Esophagus muscularis mucosa (tissue), 4 donors: ENCODE measurements around the gene GABARAP. TPM values are rescaled to one million over a fixed set of nuclear protein-coding genes. Genes with fewer than 3 reads are reported as not detected.

Experiments used
- DNase-seq: peaks from one replicate; pipeline ENCODE4 v3.0.0-alpha.2; 2017; ENCODE audit errors: extremely low spot score
- H3K27ac ChIP-seq, 4 donors: fragments of 200-600 bp; sonication (generic); replicated peaks in 1 of 4; 1 replicate in 3 of 4; 2 replicates in 1 of 4; pipeline ENCODE4 v1.5.1; 2016 to 2019; ENCODE audit warnings: mild to moderate bottlenecking in 1 of 4
- H3K27me3 ChIP-seq, 4 donors: fragments of 200-600 bp; sonication (generic); one replicate each; pipeline versions ENCODE4 v1.5.1 to v1.6.0; 2016 to 2019
- H3K36me3 ChIP-seq, 4 donors: fragments of 200-600 bp; sonication (generic); one replicate each; pipeline ENCODE4 v1.5.1; 2016 to 2019
- H3K4me1 ChIP-seq, 4 donors: fragments of 200-600 bp; sonication (generic); one replicate each; pipeline ENCODE4 v1.5.1; 2016 to 2019
- H3K4me3 ChIP-seq, 4 donors: fragments of 200-600 bp; sonication (generic); 1 replicate in 2 of 4; 2 replicates in 2 of 4; pipeline ENCODE4 v1.5.1; 2016 to 2019; ENCODE audit warnings: mild to moderate bottlenecking in 4 of 4, moderate library complexity in 1 of 4
- H3K9me3 ChIP-seq, 4 donors: fragments of 200-600 bp; sonication (generic); 1 replicate in 3 of 4; 2 replicates in 1 of 4; pipeline ENCODE4 v1.5.1; 2016 to 2019
- EP300 ChIP-seq: sonication (generic); formaldehyde crosslinking; IDR thresholded peaks from one replicate; pipeline ENCODE4 v1.6.1; 2017; ENCODE audit warnings: antibody characterized with exemption
- POLR2A ChIP-seq: fragments of 450-650 bp; IDR thresholded peaks from one replicate; pipeline ENCODE4 v1.6.1; 2017; ENCODE audit warnings: antibody characterized with exemption, moderate library complexity, mild to moderate bottlenecking, low read depth
- POLR2AphosphoS5 ChIP-seq, 2 donors: sonication (generic); formaldehyde crosslinking; IDR thresholded peaks; one replicate each; pipeline ENCODE4 v1.6.1; 2017; ENCODE audit warnings: antibody characterized with exemption in 2 of 2
- WGBS: methylation state at CpG from one replicate; pipeline ENCODE4 v1.1.5; 2018; 5-methylcytosine and 5-hydroxymethylcytosine counted together
- intact Hi-C: fragments of 100-400 bp; cut with DNase I; formaldehyde crosslinking; loops from one replicate; pipeline ENCODE4 v1.15.1; 2023
- total RNA-seq, 4 donors: library from RNA; depleted of rRNA; stranded (reverse); fragments of >200 nt; gene quantifications; one replicate each; pipeline versions ENCODE4 v1.1.0 to v1.2.1, GENCODE V29; 2016
- TF ChIP-seq, protein P1 (sequence below), 3 experiments: fragments of 200-600 bp in 2 of 3; fragments of 450-650 bp in 1 of 3; sonication (generic) in 2 of 3; IDR thresholded peaks; one replicate each; pipeline ENCODE4 v1.5.1; 2017 to 2019; ENCODE audit warnings: antibody characterized with exemption in 3 of 3, mild to moderate bottlenecking in 2 of 3, moderate library complexity in 1 of 3

Gene GABARAP
- total RNA-seq, 4 donors from 2014 or later, result 360 to 524 (median 408) TPM

DNA sequence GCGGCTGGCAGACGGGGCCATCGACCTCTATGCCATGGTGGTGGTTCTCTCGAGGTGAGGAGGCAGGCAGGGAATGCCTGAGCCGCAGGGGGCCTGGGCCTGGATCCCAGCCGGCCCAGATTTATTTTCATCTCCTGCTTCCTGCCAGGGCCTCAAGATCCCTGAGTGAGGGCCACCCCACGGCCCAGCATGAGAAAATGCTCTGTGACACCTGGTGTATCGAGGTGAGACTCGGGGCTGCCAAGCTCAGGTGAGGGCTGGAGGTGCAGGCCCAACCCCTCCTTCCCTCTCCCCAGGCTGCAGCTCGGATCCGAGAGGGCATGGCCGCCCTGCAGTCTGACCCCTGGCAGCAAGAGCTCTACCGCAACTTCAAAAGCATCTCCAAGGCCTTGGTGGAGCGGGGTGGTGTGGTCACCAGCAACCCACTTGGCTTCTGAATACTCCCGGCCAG is 17.6 kb downstream of the GABARAP start:
- no peaks in the 10 kb centered on the region for H3K27me3 ChIP-seq
- H3K4me3 ChIP-seq, result no peak overlapping the region
- H3K27ac ChIP-seq, result peak overlapping the region; percentile 49 to 63 (median 56)
- H3K4me1 ChIP-seq, result peaks cover 29 to 38% (median 37%) of the 10 kb centered on the region in 4 donors
- intact Hi-C loops, result no loop called here
- H3K9me3 ChIP-seq, result no peaks in the 10 kb centered on the region
- H3K36me3 ChIP-seq, result peaks cover 42 to 93% (median 86%) of the 10 kb centered on the region in 4 donors
- 76% methylated on average over 6 of the region's 15 CpGs for WGBS
- TF ChIP-seq POLR2A (no peak), POLR2AphosphoS5 (IDR thresholded peaks at IDR 0.05) (no peak), EP300 (no peak)
- TF ChIP-seq, protein P1, sequence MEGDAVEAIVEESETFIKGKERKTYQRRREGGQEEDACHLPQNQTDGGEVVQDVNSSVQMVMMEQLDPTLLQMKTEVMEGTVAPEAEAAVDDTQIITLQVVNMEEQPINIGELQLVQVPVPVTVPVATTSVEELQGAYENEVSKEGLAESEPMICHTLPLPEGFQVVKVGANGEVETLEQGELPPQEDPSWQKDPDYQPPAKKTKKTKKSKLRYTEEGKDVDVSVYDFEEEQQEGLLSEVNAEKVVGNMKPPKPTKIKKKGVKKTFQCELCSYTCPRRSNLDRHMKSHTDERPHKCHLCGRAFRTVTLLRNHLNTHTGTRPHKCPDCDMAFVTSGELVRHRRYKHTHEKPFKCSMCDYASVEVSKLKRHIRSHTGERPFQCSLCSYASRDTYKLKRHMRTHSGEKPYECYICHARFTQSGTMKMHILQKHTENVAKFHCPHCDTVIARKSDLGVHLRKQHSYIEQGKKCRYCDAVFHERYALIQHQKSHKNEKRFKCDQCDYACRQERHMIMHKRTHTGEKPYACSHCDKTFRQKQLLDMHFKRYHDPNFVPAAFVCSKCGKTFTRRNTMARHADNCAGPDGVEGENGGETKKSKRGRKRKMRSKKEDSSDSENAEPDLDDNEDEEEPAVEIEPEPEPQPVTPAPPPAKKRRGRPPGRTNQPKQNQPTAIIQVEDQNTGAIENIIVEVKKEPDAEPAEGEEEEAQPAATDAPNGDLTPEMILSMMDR (IDR thresholded peaks at IDR 0.05), result no peak
- no peak for DNase-seq

DNA sequence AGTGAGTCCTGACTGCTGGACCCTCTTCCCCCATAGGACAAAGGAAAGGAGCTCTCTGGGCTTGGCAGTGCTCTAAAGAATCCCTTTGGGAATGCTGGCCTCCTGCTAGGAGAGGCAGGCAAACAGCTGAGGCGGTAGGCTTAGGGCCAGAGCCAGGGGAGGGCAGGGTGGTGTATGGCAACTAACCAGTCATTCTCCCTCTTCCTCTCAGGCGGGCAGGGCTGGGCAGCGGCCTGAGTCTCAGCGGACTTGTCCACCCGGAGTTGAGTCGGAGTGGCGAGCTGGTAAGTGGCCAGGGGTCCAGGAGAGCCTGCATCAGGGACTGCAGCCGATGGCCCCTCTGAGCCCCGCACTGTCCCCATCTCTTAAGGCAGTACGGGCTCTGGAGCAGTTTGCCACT is 18.1 kb downstream of the GABARAP start:
- TF ChIP-seq POLR2A (no peak), EP300 (no peak), POLR2AphosphoS5 (IDR thresholded peaks at IDR 0.05) (no peak)
- TF ChIP-seq, protein P1 (IDR thresholded peaks at IDR 0.05), result no peak
- Histone ChIP-seq H3K27me3 (no peaks in the 10 kb centered on the region), H3K4me1 (peaks cover 30 to 43% (median 39%) of the 10 kb centered on the region in 4 donors), H3K36me3 (peaks cover 37 to 87% (median 81%) of the 10 kb centered on the region in 4 donors), H3K9me3 (no peaks in the 10 kb centered on the region), H3K27ac (peak overlapping the region in 3 of 4 donors; percentile 49 to 63 (median 56)), H3K4me3 (no peak overlapping the region)
- no peak for DNase-seq
- 82% methylated on average over 10 of the region's 10 CpGs for WGBS
- intact Hi-C loops, result no loop called here

DNA sequence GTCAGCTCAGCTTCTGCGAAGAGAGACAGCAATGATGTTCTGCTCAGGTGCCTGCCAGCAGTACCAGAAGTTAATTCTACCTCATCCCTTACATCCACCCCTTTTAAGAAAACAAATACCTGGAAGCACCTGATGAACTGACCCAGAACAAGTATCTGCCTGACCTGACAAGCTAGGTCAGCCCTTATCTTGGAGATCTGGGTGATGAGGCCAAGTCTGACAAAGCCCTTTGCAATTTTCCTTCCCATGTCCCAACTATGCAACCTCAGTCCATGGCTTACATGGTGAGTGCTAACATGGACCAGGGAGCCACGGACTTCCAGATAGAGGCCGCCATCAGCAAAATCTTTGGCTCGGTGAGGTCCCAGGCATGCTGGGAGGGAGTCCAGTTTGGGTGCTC is 18.9 kb downstream of the GABARAP start:
- Histone ChIP-seq H3K27me3 (no peaks in the 10 kb centered on the region), H3K36me3 (peaks cover 34 to 80% (median 73%) of the 10 kb centered on the region in 4 donors), H3K9me3 (no peaks in the 10 kb centered on the region), H3K4me3 (no peak overlapping the region), H3K27ac (peak overlapping the region in 1 of 4 donors; percentile 44), H3K4me1 (peaks cover 38 to 50% (median 47%) of the 10 kb centered on the region in 4 donors)
- DNase-seq, result no peak
- TF ChIP-seq EP300 (no peak), POLR2A (no peak), POLR2AphosphoS5 (IDR thresholded peaks at IDR 0.05) (no peak)
- TF ChIP-seq, protein P1 (IDR thresholded peaks at IDR 0.05), result no peak
- intact Hi-C loops, result no loop called here
- 80% methylated on average over 2 of the region's 4 CpGs for WGBS

DNA sequence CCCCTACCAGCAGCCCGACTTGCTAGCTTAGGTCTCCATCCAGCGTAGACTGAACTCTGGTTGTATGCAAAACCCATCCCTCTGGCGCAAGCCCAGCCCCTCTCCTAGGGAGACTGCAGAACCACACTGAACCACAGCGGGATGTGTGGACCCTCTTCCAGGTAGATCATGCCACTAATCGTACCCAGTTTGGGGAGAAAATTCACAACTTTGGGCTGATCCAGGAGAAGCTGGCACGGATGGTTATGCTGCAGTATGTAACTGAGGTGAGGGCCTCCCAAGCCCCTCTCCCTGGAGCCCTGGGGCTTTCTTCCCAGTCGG is 19.3 kb downstream of the GABARAP start:
- TF ChIP-seq EP300, result no peak
- no peak for TF ChIP-seq POLR2AphosphoS5 (IDR thresholded peaks at IDR 0.05)
- no peak for TF ChIP-seq POLR2A
- TF ChIP-seq, protein P1 (IDR thresholded peaks at IDR 0.05), result no peak
- no peaks in the 10 kb centered on the region for H3K27me3 ChIP-seq
- peaks cover 42 to 54% (median 50%) of the 10 kb centered on the region in 4 donors for H3K4me1 ChIP-seq
- intact Hi-C loops, result no loop called here
- peak overlapping the region in 1 of 4 donors; percentile 44 for H3K27ac ChIP-seq
- peaks cover 34 to 75% (median 69%) of the 10 kb centered on the region in 4 donors for H3K36me3 ChIP-seq
- no peak for DNase-seq
- H3K9me3 ChIP-seq, result no peaks in the 10 kb centered on the region
- 67% methylated on average over 3 of the region's 7 CpGs for WGBS
- no peak overlapping the region for H3K4me3 ChIP-seq
